IMR-90 (cell line): ENCODE data around the gene CDK2AP2. TPM values are rescaled to one million over a fixed set of nuclear protein-coding genes. Genes with fewer than 3 reads are reported as not detected.
"Not testable (repeated sequence)": the region's sequence is repeated elsewhere in the genome, so short reads cannot be mapped to it uniquely, and the experiment has no call there.

Source experiments
- ATAC-seq: fragments of 200-7000 bp; cut with Tn5 transposase; 2 replicates; pipeline ENCODE4 v1.9.1; 2020; ENCODE audit warnings: low read depth, mild to moderate bottlenecking, moderate library complexity
- BruUV-seq: library from RNA; stranded (reverse); fragments of 400-500 nt; replicated peaks from 2 replicates; lab custom pipeline; 2021; lab: Mats Ljungman, UMichigan
- CTCF ChIA-PET: fragments of 300-600 bp; formaldehyde crosslinking; extraction: SDS; loops from one replicate; lab custom pipeline; 2021; ENCODE audit warnings: antibody characterized with exemption; lab: Yijun Ruan, JAX
- POLR2A ChIA-PET: fragments of 300-600 bp; sonication (Branson Sonifier 250); formaldehyde crosslinking; loops from one replicate; lab custom pipeline; 2022; ENCODE audit warnings: antibody characterized with exemption; ENCODE audit not compliant: unreplicated experiment; lab: Charles Lee
- DNase-seq: peaks from one replicate; pipeline ENCODE4 v3.0.0; 2013
- H2AFZ ChIP-seq: replicated peaks from 2 replicates; pipeline ENCODE3; 2013; ENCODE audit warnings: low read length, mild to moderate bottlenecking; ENCODE audit not compliant: poor library complexity
- H2AK5ac ChIP-seq: 2 replicates; pipeline ENCODE4 v1.6.1; 2013; ENCODE audit warnings: low read depth, low read length, inconsistent platforms
- H2AK9ac ChIP-seq: replicated peaks from 2 replicates; pipeline ENCODE3; 2013; ENCODE audit warnings: mild to moderate bottlenecking, low read depth, low read length, moderate library complexity; ENCODE audit not compliant: poor library complexity
- H2BK120ac ChIP-seq: 2 replicates; pipeline ENCODE4 v1.6.1; 2013; ENCODE audit warnings: low read depth, low read length, inconsistent platforms
- H2BK15ac ChIP-seq: 3 replicates; pipeline ENCODE4 v1.6.1; 2013; ENCODE audit warnings: low read depth, low read length, inconsistent platforms
- H2BK20ac ChIP-seq: 2 replicates; pipeline ENCODE4 v1.6.1; 2013; ENCODE audit warnings: low read depth, mild to moderate bottlenecking, inconsistent platforms, low read length, moderate library complexity
- H2BK5ac ChIP-seq: 2 replicates; pipeline ENCODE4 v1.6.1; 2013; ENCODE audit warnings: mild to moderate bottlenecking, low read depth, low read length, inconsistent platforms; ENCODE audit not compliant: poor library complexity, severe bottlenecking
- H3K14ac ChIP-seq: replicated peaks from 2 replicates; pipeline ENCODE4 v1.6.1; 2013; ENCODE audit warnings: low read depth, low read length, inconsistent platforms
- H3K18ac ChIP-seq: 2 replicates; pipeline ENCODE4 v1.6.1; 2013; ENCODE audit warnings: low read depth, low read length, control low read depth
- H3K23ac ChIP-seq: 2 replicates; pipeline ENCODE4 v1.6.1; 2013; ENCODE audit warnings: low read depth, low read length, inconsistent platforms
- H3K27ac ChIP-seq: 2 replicates; pipeline ENCODE4 v1.5.1; 2013; ENCODE audit warnings: mild to moderate bottlenecking, control low read depth, low read length; ENCODE audit not compliant: insufficient read depth
- H3K27me3 ChIP-seq: 2 replicates; pipeline ENCODE4 v1.6.1; 2013; ENCODE audit warnings: low read length; ENCODE audit not compliant: control insufficient read depth, insufficient read depth
- H3K36me3 ChIP-seq: 2 replicates; pipeline ENCODE4 v1.6.1; 2013; ENCODE audit warnings: low read length, mixed read lengths; ENCODE audit not compliant: control insufficient read depth, insufficient read depth
- H3K4ac ChIP-seq: 2 replicates; pipeline ENCODE4 v1.6.1; 2013; ENCODE audit warnings: low read depth, low read length, inconsistent platforms
- H3K4me1 ChIP-seq: 2 replicates; pipeline ENCODE4 v1.6.1; 2013; ENCODE audit warnings: low read length, mixed read lengths; ENCODE audit not compliant: control insufficient read depth, insufficient read depth
- H3K4me2 ChIP-seq: 2 replicates; pipeline ENCODE4 v1.6.1; 2013; ENCODE audit warnings: low read depth, mild to moderate bottlenecking, control low read depth, low read length, moderate library complexity
- H3K4me3 ChIP-seq: 2 replicates; pipeline ENCODE4 v1.5.1; 2013; ENCODE audit warnings: low read depth, mild to moderate bottlenecking, control low read depth, low read length, moderate library complexity; ENCODE audit not compliant: insufficient read depth
- H3K56ac ChIP-seq: 2 replicates; pipeline ENCODE4 v1.6.1; 2013; ENCODE audit warnings: low read length, inconsistent platforms; ENCODE audit not compliant: insufficient read depth; ENCODE audit errors: extremely low read depth
- H3K79me1 ChIP-seq, 2 experiments: 2 replicates each; pipeline ENCODE4 v1.6.1; 2013; ENCODE audit warnings: low read length in 2 of 2, inconsistent platforms in 1 of 2, low read depth in 1 of 2
- H3K9ac ChIP-seq: 2 replicates; pipeline ENCODE4 v1.6.1; 2013; ENCODE audit warnings: low read depth, low read length, control low read depth
- H3K9me1 ChIP-seq: 2 replicates; pipeline ENCODE4 v1.6.1; 2013; ENCODE audit warnings: low read length, inconsistent platforms; ENCODE audit not compliant: insufficient read depth
- H3K9me3 ChIP-seq: 2 replicates; pipeline ENCODE4 v1.6.1; 2013; ENCODE audit warnings: low read length; ENCODE audit not compliant: control insufficient read depth, insufficient read depth
- H4K20me1 ChIP-seq: 2 replicates; pipeline ENCODE4 v1.6.1; 2013; ENCODE audit warnings: low read length, inconsistent platforms; ENCODE audit not compliant: insufficient read depth
- H4K5ac ChIP-seq: 2 replicates; pipeline ENCODE4 v1.6.1; 2013; ENCODE audit warnings: mild to moderate bottlenecking, low read depth, low read length, control low read depth
- H4K8ac ChIP-seq, 2 experiments: 2 replicates each; pipeline ENCODE4 v1.6.1; 2013; ENCODE audit warnings: low read depth in 2 of 2, low read length in 2 of 2, control low read depth in 1 of 2, inconsistent platforms in 1 of 2
- H4K91ac ChIP-seq: 2 replicates; pipeline ENCODE4 v1.6.1; 2013; ENCODE audit warnings: low read depth, low read length, inconsistent platforms; ENCODE audit not compliant: insufficient read depth
- CHD1 ChIP-seq: IDR thresholded peaks from 2 replicates; pipeline ENCODE4 v1.6.1; 2012; ENCODE audit warnings: low read depth, low read length, improper control_type of control experiment
- ELK1 ChIP-seq: fragments of 150-350 bp; IDR thresholded peaks from 2 replicates; pipeline ENCODE4 v1.6.1; 2016; ENCODE audit warnings: low read depth, mild to moderate bottlenecking, low read length, moderate library complexity, borderline replicate concordance
- FOS ChIP-seq: fragments of 150-350 bp; IDR thresholded peaks from 2 replicates; pipeline ENCODE4 v1.6.1; 2016; ENCODE audit warnings: low read depth, low read length
- NFE2L2 ChIP-seq: fragments of 150-350 bp; IDR thresholded peaks from 2 replicates; pipeline ENCODE4 v1.6.1; 2016; ENCODE audit warnings: low read depth, mild to moderate bottlenecking, low read length
- POLR2A ChIP-seq: IDR thresholded peaks from 2 replicates; pipeline ENCODE4 v1.6.1; 2012; ENCODE audit warnings: mild to moderate bottlenecking, low read depth, low read length
- SMC3 ChIP-seq: fragments of 150-350 bp; IDR thresholded peaks from 2 replicates; pipeline ENCODE4 v1.6.1; 2016; ENCODE audit warnings: low read depth, mild to moderate bottlenecking, antibody characterized with exemption, low read length, moderate library complexity
- WGBS, 2 experiments: methylation state at CpG; one replicate each; pipeline versions ENCODE4 v1.1.5 to v1.1.7; 2013; ENCODE audit warnings: missing lambda C conversion rate in 2 of 2; ENCODE audit not compliant: insufficient read length in 1 of 2; ENCODE audit errors: extremely low coverage in 2 of 2; 5-methylcytosine and 5-hydroxymethylcytosine counted together
- dilution Hi-C: fragments of 300-500 bp; cut with HindIII; formaldehyde crosslinking; loops from one replicate; pipeline ENCODE4 v1.14.3; 2018; ENCODE audit warnings: low sequenced_read_pairs; ENCODE audit not compliant: unreplicated experiment
- in situ Hi-C: fragments of 300-500 bp; cut with MboI; formaldehyde crosslinking; loops from 3 replicates; pipeline ENCODE4 v1.14.3; 2019; ENCODE audit warnings: low sequenced_read_pairs, inconsistent platforms, mixed read lengths
- intact Hi-C: fragments of 100-400 bp; cut with micrococcal nuclease; formaldehyde crosslinking; loops from 2 replicates; pipeline ENCODE4 v1.10.0; 2022
- polyA plus RNA-seq, 3 experiments: library from polyadenylated mRNA; depleted of rRNA; stranded (reverse); fragments of >200 nt; gene quantifications; 2 replicates each; pipeline ENCODE4 v1.2.3, GENCODE V29; 2012; ENCODE audit warnings: low replicate concordance in 1 of 3
- total RNA-seq: library from RNA; depleted of rRNA; stranded (reverse); fragments of >200 nt; gene quantifications from 2 replicates; pipeline ENCODE4 v1.2.3, GENCODE V29; 2012

CDK2AP2 gene
- total and polyA plus RNA-seq, 2 of the 4 experiments (the other 2 are of a cell fraction), result 8.1 to 44.7 TPM

- Histone ChIP-seq H3K23ac (no peak overlapping the region), H3K18ac (no peak overlapping the region), H4K91ac (no peak overlapping the region), H2BK20ac (no peak overlapping the region), H3K27ac (no peak overlapping the region), H3K9me1 (no peaks in the 10 kb centered on the region; the same call in 1 of the 2 replicates), H3K14ac (no peak overlapping the region), H2BK120ac (no peak overlapping the region), H3K56ac (no peak overlapping the region), H4K8ac (no peak overlapping the region), H3K79me1 (no peaks in the 10 kb centered on the region), H3K4me1 (no peaks in the 10 kb centered on the region), H3K27me3 (peaks cover 26% of the 10 kb centered on the region), H3K4me2 (no peak overlapping the region), H2BK5ac (no peak overlapping the region), H4K5ac (no peak overlapping the region), H4K20me1 (no peaks in the 10 kb centered on the region), H3K4me3 (no peak overlapping the region), H2AK5ac (no peak overlapping the region), H3K36me3 (no peaks in the 10 kb centered on the region), H2AFZ (no peak overlapping the region), H2AK9ac (no peak overlapping the region), H2BK15ac (no peak overlapping the region), H3K9me3 (no peaks in the 10 kb centered on the region), H3K9ac (no peak overlapping the region), H3K4ac (no peak overlapping the region)
- CTCF ChIA-PET, result no interaction called here
- ATAC-seq (no peak), DNase-seq (no peak)
- dilution Hi-C loops (no loop called here), intact Hi-C loops (no loop called here), in situ Hi-C loops (no loop called here)
- WGBS, 2 experiments, result no CpG with 5 or more reads among the region's 7 CpGs
- POLR2A ChIA-PET, result interaction anchor here (0.6 kb wide), 1 partner anchor 107 kb away, joined by 6 read pairs; no protein-coding TSS in a partner anchor
- TF ChIP-seq POLR2A, result no peak
- TF ChIP-seq CHD1, result no peak
- TF ChIP-seq SMC3, result no peak
- no peak for TF ChIP-seq FOS
- no peak for TF ChIP-seq ELK1
- no peak for TF ChIP-seq NFE2L2
- BruUV-seq, result no TSS peak
These were observed 6.2 kb upstream of the CDK2AP2 start for GRCh38 chr11:67514116-67514515.

GRCh38 chr11:67511558-67511957 is 3.6 kb upstream of the CDK2AP2 start:
- H2BK15ac ChIP-seq, H3K79me1 ChIP-seq, H3K27ac ChIP-seq, H3K4me1 ChIP-seq, H3K36me3 ChIP-seq, H3K9me1 ChIP-seq, CTCF ChIA-PET, H2BK120ac ChIP-seq, H2BK20ac ChIP-seq, in situ Hi-C loops, H3K14ac ChIP-seq, H4K8ac ChIP-seq, ATAC-seq, H2AFZ ChIP-seq, H3K9ac ChIP-seq, H2BK5ac ChIP-seq, H3K18ac ChIP-seq, H3K23ac ChIP-seq, H3K4me2 ChIP-seq, H4K5ac ChIP-seq, H3K56ac ChIP-seq, H2AK5ac ChIP-seq, H3K4ac ChIP-seq, intact Hi-C loops, H4K20me1 ChIP-seq, H3K4me3 ChIP-seq, BruUV-seq, POLR2A ChIA-PET, H4K91ac ChIP-seq, H2AK9ac ChIP-seq, dilution Hi-C loops, H3K9me3 ChIP-seq, DNase-seq: not testable (repeated sequence)
- no CpG with 5 or more reads among the region's 4 CpGs for WGBS, 2 experiments
- H3K27me3 ChIP-seq, result peaks cover 13% of the 10 kb centered on the region
